Measurements from ENCODE around the gene MGAT1.

Gene MGAT1

DNA sequence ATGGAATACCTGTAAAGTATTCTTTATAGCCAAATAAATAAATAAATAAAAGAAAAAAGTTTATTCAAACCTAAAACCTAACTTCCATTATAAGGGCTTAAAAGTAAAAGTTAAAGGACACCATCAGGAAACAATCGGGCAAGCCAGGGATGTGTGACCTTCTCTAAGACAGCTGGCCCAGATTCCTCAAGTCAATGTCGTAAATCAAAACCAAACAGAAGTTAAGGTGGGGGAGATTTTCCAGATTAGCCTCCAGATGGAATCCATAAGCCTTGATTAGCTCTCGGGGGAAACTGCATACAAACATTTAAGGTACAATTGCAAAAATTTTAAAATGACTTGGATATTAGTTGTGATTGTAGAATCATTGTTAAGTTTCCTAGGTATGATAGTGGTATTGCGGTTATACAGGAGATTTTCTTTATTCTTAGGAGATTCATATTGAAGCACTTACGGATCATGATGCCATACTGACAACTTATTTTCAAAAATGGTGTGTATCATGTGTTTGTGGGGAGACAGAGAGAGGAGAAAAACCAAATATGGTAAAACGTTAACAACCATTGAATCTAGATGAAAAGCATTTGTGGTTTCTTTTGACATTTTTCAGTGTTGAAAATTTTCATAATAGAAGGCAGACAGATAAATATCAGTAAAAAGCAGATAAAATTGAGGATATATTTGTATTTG lies 21.5 kb upstream of the MGAT1 start:
- DNase-seq (ENCODE audit: low read depth), result no peak

DNA sequence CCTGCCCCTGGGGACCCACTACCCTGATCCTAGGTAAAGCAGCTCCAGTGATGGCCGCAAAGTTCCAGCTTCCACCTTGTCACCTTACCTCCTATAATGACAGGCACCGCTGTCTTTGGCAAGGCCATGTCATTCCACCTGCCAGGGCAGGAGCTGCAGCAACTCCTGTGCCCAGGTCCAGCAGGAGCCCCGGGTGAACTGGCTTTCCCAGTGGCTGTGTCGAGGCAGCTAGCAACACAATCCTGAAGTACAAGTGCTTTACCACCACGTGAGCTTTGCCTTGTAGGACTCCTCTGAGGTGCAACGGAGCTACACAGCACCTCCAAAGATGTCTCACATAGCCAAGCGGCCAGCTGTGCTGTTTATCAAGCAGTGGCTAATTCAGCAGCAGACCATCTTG lies 20.7 kb upstream of the MGAT1 start:
- DNase-seq (ENCODE audit: low read depth), result no peak

DNA sequence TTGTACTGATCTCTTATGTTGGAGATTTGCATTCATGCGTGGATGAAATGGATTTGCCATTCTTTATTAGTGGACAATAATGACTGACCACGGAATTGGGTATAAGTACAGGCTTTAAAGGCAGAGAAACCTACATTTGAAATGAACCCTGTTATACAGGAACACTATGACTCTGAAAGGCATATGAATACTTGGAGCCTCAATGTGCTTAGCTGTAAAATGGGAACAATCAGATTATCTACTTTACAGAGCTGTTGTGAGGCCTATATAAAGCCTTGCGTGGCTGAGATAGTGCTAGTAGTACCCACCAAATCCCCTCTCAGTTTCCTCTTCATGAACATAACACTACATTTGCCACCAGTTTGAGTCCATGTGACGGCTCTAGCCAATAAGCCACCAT lies 18.9 kb upstream of the MGAT1 start:
- no peak for DNase-seq (ENCODE audit: low read depth)

DNA sequence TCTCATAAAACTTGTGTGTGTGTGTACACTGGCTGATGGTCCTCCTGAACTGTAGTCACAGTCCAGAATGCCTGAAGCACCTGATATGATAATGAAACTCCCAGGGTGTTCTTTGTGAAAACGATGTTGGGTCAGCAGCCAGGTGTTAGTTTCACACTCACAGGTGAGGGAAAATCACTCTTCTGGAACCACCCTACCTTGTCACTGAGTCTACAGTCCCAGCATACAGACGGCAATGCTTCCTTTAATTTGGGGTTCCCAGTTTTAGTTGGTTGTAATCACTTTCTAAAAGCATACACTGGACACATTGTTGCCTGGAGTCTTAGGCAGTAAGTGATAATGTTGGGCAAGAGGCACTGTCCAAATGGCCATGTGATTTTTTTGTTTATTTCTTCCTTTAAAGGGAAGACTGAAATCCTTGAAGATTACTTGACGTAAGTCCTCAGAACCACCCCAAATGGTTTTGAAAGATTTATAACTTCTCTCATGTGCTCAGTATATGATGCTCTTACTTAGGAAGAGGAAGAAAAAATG lies 18.2 kb upstream of the MGAT1 start:
- DNase-seq (ENCODE audit: low read depth), result no peak

DNA sequence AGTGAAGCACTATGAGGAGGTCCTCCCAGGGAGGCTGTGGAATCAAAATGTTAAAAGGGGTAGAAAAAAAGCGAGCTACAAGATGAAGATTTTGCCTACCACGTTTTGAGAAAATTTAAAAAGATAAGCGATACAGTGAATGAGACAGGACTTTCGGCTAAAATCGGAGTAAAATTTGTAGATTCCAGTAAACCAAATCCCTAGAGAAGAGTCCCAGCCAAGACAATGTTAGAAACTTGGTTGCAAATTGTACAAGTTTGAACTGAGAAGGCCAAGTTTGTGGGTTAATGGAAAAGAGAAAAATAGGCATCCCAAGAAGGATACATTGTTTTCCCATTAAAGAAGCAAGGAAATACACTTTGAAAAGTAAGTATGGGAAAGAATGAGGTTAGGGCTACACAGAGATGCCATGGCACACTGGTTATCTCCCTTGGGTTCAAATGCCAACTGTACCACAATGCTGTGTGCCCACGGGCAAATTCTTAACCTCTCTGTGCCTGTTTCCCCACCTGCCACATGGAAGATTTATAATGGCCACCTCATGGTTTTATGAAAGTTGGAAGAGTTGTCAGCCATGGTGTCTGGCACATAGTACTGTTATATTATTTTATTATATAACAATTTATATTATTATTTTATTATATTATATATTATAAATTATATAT lies 16.2 kb upstream of the MGAT1 start:
- DNase-seq (ENCODE audit: low read depth), result no peak

DNA sequence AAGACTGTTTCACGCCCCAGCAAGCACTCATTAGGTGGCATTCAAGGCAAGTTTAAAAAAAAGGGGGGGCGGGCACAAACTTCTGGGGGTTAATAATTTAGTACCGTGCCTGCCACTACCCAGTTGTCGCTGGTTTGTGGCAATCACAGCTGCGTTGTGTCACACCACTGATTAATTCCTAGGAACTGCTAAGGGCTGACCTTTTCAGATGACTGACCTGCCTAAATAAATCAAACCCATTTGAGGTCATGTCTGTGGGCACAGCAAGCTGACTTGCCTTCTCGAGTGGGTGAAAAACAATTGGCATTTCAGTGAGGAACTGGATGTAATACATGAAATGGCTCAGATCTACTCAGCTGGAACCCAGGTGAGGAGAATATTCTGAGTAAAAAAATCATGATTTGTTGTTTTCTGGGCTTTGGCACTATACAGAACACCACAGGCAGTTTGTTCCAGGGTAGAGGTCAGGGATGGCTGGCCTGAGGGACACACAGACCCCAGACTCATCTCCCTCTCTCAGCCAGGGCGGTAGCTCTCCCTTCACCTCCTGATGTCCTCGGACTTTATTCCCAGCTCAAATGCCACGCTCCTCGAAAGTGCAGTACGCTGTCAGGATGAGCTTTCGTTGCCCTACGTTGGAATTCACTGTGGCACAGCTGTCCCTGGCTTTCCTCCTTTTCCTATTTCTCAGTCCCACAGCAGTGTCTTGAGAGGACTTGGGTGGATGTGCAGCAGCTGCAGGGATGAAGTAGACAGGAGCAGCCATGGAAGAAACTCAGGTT lies 15.5 kb upstream of the MGAT1 start:
- no peak for DNase-seq (ENCODE audit: low read depth)

DNA sequence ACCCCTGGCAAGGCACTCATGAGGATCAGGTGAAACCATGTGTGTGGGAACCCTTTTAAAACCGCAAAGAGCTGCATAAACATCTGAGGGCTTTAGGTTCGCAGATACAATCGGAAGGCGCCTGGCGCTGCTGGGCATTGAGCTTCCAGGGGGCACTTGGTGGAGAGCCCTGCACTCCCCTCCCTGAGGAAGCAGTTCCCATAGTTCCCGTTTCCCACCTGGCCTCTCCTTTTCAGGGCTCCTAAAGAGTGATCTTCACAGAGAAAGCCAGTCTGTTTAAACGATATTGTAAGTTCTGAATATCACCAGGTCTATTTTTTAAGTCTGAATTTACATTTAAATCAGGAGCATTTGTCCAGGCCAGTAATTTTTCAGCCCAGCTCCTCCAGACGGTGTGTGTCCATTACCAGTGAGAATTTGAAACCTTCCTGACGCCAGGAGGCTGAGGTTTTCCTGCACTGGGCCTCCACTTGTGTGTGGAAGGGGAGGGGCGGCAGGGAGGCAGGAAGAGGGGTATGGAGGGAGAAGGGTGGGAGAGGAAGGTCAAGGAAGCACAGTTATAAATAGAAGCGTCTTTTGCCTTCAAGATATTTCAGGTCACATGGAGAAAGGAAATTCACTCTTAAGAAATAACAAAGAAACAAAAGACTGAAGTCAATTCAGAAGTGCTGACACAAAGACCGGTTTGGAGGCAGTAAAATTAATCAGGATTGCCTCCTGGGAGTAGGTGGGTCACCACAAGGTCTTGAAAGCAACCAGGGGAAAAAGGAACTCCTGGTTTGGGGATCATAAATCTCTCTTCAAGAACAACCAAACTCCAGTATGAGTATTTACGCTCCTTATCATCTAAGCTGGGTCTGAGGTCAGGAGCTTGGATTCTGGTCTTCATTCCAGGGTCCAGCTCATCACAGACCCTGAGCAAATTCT lies 14.3 kb upstream of the MGAT1 start:
- DNase-seq (ENCODE audit: low read depth), result no peak

DNA sequence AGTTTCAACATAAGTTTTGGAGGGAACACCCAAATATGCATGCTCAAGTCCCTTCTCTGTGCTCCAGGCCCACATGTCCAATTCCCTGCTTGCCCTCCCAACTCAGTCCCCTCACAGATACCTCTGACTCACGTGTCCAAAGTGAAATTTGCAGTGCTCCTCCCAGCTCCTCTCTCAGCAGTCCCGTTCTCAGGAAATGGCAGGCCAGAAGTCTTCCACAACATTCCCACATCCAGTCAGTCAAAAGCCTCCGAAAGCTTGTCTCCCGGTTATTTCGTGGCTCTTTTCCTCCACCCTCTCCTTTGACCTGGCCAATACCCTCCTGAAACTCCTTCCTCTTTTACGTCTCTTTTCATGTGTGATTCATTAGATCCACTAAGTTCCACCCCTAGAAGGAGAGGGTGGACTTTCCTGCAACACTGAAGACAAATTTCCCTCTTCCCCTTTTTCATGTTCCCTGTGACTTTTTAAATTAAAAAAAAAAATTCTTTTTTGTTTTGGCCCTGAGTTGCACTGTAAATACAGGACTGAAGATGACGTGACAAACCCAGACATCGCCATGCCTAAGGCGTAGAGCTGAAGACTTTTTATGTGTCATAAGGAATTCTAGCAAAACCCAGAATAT lies 12.8 kb upstream of the MGAT1 start:
- DNase-seq (ENCODE audit: low read depth), result no peak

DNA sequence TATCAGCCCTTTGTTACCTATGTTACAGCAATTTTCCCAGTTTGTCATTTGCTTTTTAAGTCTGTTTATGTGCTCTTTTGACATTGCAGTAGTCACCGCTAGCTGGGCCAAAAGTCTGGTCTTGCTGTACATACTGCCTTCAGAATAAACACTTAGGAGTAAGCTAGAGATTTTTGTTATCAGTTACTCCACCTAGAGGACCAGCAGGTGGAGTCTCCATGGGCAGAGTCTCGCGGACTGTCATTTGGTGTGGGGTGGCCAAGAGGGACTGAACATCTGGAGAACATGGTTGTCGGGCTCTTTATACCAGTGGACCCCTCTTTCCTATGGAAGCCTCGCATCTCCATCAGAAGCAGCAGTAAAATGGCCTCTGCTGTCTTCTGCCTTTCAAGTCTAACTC lies 10.8 kb upstream of the MGAT1 start:
- DNase-seq (ENCODE audit: low read depth), result no peak

DNA sequence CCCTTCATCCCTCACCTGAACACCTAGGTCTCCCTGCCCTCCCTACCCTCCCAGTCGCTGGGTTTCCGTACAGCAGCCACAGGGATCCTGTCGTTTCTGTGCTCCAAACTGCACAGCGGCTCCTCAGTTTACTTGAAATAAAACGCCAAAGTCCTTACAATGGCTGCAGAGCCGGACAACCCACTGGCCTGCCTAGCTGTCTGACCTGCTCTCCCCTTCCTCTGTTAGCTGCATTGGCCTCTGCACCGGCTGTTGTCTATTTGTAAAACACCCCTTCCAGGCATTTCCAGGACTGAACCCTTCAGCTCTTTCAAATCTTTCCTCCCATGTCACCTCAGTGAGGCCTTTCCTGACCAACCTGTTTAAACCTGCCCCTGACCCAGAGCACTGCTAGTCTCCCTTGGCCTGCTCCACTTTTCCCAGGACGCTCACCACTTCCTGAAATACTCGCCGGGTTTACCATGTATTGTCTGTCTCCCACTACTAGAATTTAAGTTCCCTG lies 9.1 kb upstream of the MGAT1 start:
- DNase-seq (ENCODE audit: low read depth), result no peak

DNA sequence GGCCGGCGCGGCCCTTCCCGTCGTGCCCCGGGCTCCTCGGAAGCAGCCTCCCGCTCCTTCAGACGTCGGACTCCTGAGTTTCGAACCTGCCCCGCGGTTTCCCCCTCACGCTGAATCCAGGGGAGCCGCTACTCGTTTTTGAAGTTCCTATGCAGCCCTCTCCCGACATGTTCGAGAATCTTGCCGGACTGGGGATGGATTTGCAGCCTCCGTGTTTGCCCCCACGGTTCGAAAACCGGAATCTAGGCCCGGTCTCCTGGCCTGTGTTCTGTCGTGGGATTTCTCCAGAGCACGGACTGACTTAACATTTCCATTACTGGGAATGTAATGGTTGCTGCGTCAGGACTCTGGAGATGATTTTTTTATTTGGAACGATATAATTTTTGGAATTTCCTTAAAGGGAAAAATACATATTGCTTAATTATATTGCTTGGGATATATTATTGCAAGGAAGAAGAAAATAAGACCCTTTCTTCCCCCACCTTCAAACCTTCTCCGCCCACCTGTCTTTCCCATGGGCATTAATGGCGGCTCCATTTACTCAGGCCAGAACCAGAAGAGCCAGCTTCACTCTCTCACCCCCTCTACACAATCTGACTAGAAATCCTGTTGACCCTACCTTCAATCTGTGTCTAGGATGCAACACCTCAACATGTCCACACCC lies 8.5 kb upstream of the MGAT1 start:
- DNase-seq (ENCODE audit: low read depth), result no peak

DNA sequence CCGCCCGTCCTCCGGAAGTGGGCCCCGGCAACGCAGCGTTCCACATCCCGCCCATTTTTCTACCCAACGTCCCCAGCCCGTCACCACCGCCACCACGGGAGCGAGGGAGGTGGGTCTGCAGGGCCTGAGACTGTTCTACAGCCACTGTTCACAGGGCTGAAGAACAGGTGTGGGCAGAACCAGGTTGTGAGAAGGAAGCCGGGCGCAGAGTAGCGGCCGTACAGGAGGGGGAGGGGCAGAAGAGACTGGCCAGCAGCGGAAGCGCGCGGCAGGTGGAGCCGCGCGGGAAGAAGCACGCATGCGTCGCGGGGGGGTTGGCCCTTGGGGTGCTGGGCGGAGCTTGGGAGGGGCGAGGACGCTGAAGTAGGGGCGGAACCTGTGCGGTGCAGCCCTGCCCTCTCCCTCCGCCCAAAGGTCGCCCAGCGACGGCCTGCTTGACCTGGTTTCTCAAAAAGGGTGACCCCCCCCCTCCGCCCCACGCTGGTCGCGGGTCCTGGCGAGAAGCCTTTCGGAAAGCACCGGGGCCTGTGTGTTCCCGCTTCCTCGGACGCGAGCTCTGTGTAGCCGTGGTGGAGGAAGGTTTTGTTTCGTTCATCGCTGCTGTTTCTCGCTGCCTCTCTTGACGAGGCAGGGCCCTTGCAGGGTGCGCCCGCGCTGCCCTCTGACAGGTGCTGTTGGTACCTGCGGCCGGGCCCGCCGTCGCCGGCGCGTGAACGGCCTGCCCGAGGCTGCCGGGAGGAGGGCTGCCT lies 7.8 kb upstream of the MGAT1 start:
- peak; percentile 97 for DNase-seq (ENCODE audit: low read depth)

DNA sequence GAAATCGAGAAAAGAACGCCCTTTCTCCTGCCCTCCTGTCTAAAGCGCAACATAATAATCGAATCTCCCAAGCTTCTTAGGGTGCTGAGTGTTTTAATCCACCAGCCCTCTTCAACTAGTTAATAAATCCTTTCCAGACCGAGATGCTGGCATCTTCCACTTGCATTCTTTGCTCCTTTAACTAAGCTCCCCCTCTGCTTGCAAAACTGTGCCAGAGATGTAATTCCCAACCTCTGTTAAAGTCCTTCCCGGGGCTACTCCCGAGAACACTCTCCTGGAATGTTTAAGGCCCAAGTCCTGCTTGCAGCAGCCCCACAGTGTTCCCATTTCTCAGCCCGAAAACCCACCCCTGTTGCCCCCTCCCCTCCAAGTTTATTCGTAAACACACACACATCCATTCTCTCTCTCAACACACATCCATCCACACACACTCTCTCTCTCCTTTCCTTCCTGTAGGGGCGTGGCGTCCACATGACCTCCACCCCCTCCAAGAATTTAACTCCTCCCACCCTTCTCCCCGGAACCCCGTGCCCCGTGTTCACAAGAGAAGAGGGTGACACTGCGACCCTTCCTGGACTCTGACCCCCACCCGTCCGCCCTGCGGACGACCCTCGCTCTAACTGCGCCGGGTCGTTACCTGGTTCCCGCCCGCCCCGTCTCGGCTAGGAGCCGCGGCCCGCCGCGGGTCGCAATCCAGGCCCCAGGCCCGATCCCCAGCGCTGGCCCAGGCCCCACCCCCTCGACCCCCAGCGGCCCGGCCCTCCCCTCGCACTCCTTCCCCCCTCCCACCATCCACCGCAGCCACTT lies 7.0 kb upstream of the MGAT1 start:
- DNase-seq (ENCODE audit: low read depth), result peak; percentile 71

DNA sequence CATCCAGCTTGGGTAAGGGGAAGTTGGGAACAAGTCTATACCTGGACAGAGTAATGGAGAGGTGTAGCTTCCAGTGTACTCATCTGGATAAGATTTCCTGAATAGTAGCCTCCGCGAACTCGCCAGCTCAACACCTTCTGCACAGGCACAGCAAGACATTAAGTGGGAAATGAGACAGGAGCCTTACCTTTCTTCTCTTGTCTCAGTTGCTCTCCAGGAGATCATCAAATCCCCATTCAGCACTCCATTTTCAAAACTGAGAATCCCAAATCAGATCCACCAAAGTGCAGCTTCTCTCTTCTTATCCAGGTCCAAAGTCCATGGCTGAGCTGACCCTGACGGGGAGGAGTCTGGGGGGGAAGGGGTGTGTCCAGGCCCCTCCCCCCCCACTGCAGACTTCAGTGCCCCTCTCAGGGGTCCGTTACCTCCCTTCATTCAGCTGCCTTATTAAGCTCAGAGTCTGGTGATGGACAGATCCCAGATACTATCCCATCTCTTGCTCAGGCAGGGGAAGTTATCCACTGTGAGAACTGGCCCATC lies 5.9 kb upstream of the MGAT1 start:
- no peak for DNase-seq (ENCODE audit: low read depth)

DNA sequence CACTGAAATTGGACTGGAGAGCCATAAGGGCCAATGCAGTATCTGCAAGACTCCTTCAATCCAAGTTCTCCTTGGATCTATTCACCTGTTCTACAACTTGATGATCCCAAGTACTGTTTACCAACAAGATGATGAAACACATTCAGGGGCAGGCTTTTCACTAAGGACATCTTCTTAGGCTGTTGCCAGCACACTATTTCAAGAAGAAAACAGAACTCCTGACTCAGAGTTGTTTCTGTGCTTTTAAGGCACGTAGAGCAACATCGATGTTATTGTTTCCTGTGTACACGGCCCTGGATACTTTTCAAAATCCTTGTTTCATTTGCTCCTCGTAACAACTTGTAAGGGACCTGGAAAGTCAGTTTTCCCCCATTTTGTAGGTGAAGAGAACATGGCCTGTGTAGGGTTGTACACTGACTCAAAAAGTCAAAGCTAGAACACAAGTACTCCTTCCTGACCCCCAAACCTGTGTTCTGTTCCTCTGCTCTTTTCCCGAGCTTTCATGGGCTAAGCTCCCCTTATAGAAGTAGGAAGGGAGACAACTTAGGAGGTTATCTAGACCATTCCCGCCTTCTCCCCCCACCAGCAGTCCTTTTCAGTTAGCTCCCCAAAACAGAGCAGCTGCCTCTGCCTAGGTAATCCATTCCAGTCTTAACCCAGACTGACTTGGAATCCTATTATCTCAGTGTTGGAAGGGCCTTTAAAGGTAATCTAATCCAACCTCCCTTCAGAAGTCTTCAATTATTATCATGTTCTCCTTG lies 5.2 kb upstream of the MGAT1 start:
- DNase-seq (ENCODE audit: low read depth), result no peak

DNA sequence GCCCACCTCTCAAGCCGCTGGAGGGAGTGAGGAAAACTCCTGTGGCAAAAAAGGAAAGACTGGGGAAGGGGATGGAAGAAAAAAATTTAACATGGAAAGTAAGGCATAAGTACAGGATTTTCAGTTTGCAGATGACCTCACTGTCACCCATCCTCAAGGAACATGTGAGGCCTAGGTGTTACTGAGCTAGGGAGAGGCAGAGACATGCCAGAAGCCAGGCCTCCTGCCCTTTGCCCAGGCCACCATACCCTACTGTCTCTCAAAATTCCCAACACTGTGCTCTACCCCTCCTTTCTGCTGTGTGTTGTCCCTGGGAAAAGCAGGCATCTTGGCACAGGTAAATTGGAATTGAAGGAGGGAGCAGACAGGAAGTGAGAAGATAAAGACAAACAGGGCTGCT lies 4.4 kb upstream of the MGAT1 start:
- DNase-seq (ENCODE audit: low read depth), result no peak

DNA sequence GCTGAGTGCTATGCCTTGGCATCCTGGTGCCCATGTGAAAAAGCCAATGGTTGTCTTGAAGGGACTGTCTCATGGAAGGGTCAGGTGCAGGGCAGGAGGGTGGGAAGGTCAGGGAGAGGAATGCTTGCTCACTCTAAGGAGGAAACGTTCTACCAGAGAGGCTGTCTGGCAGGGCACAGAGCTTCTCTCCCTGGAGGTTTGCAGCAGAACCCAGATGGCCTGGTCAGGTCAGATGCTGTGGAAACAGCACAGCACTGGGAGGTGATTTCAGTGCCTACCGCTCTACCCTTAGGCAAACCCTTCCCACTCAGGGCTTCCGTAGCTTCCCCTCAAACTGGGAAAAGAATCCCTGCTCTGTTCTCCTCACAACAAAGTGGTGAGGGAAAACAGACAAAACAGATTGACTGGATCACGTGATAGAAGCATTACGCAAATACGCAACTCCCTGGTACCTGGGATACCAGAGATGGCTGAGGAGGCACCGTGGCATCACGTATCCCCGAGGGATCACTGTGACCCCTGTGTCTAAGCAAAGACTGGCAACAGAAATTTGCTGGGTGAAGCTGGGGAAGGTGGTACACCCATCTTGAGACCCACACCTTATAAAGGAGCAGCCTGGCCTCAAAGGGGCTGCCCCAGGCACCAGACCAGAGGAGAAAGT lies 3.9 kb upstream of the MGAT1 start:
- no peak for DNase-seq (ENCODE audit: low read depth)

All from activated T-cell treated with anti-CD3 and anti-CD28 coated beads for 1 hour (primary cell).